Gastroesophageal sphincter (tissue), 4 donors: ENCODE data around the gene STXBP6. TPM values are rescaled to one million over a fixed set of nuclear protein-coding genes. Genes with fewer than 3 reads are reported as not detected.
A peak's percentile ranks its signal among the peaks of the same experiment; 100 is the strongest.

ENCODE experiments used
- ATAC-seq: fragments of 150-250 bp; one replicate; pipeline ENCODE4 v1.9.1; 2016; ENCODE audit warnings: mild to moderate bottlenecking, moderate library complexity
- H3K27ac ChIP-seq, 4 donors: fragments of 200-600 bp; sonication (generic) in 3 of 4; 1 replicate in 3 of 4; 2 replicates in 1 of 4; pipeline ENCODE4 v1.5.1; 2016 to 2019
- H3K27me3 ChIP-seq: fragments of 200-600 bp; sonication (generic); one replicate; pipeline ENCODE4 v1.5.1; 2019
- H3K36me3 ChIP-seq, 2 donors: fragments of 200-600 bp; sonication (generic); one replicate each; pipeline ENCODE4 v1.5.1; 2019; ENCODE audit warnings: control low read depth in 1 of 2
- H3K4me1 ChIP-seq, 3 donors: fragments of 200-600 bp; sonication (generic); 1 replicate in 2 of 3; 2 replicates in 1 of 3; pipeline ENCODE4 v1.5.1; 2016 to 2019; ENCODE audit warnings: control low read depth in 2 of 3
- H3K4me3 ChIP-seq, 2 donors: fragments of 200-600 bp; sonication (generic); one replicate each; pipeline ENCODE4 v1.5.1; 2019; ENCODE audit warnings: mild to moderate bottlenecking in 1 of 2, moderate library complexity in 1 of 2
- H3K9me3 ChIP-seq, 3 donors: fragments of 200-600 bp; sonication (generic); one replicate each; pipeline ENCODE4 v1.5.1; 2017 to 2019; ENCODE audit warnings: control low read depth in 2 of 3
- CTCF ChIP-seq, 4 experiments: fragments of 200-600 bp in 2 of 4; fragments of 450-650 bp in 2 of 4; sonication (generic) in 1 of 4; IDR thresholded peaks; one replicate each; pipeline ENCODE4 v1.5.1; 2017 to 2019; ENCODE audit warnings: antibody characterized with exemption in 4 of 4, mild to moderate bottlenecking in 2 of 4, moderate library complexity in 2 of 4
- EP300 ChIP-seq: sonication (generic); formaldehyde crosslinking; IDR thresholded peaks from one replicate; pipeline ENCODE4 v1.6.1; 2017; ENCODE audit warnings: antibody characterized with exemption, mild to moderate bottlenecking
- POLR2A ChIP-seq, 2 donors: fragments of 450-650 bp; IDR thresholded peaks; one replicate each; pipeline ENCODE4 v1.6.1; 2017; ENCODE audit warnings: antibody characterized with exemption in 2 of 2, mild to moderate bottlenecking in 2 of 2, moderate library complexity in 1 of 2
- POLR2AphosphoS5 ChIP-seq: sonication (generic); formaldehyde crosslinking; IDR thresholded peaks from one replicate; pipeline ENCODE4 v1.6.1; 2017; ENCODE audit warnings: antibody characterized with exemption
- WGBS, 2 donors: methylation state at CpG; one replicate each; pipeline ENCODE4 v1.1.5; 2018; ENCODE audit warnings: low coverage in 1 of 2; 5-methylcytosine and 5-hydroxymethylcytosine counted together
- total RNA-seq, 4 donors: library from RNA; depleted of rRNA; stranded (reverse); fragments of >200 nt; gene quantifications; one replicate each; pipeline ENCODE4 v1.1.0, GENCODE V29; 2016

Gene STXBP6
- total RNA-seq, 4 donors from 2014 or later: 29.3 to 55.7 (median 44.0) TPM

- no peak for TF ChIP-seq CTCF (IDR thresholded peaks at IDR 0.05)
- TF ChIP-seq POLR2AphosphoS5: no peak
- no peak for TF ChIP-seq POLR2A (IDR thresholded peaks at IDR 0.05)
- no peak for TF ChIP-seq EP300
- no peaks in the 10 kb centered on the region for H3K27me3 ChIP-seq
- peaks cover 3 to 40% (median 6%) of the 10 kb centered on the region in 3 donors for H3K4me1 ChIP-seq
- no peaks in the 10 kb centered on the region for H3K9me3 ChIP-seq
- H3K4me3 ChIP-seq: no peak overlapping the region
- no peak overlapping the region for H3K27ac ChIP-seq
- 75 to 82% methylated on average over 2 of the region's 2 CpGs for WGBS, 2 donors
- ATAC-seq: no peak
- H3K36me3 ChIP-seq: no peaks in the 10 kb centered on the region
Measured at GRCh38 chr14:24979725-24980239, 70.2 kb downstream of the STXBP6 start.

- 80% methylated on average over 2 of the region's 2 CpGs for WGBS, 2 donors
- no peak for ATAC-seq
- H3K4me3 ChIP-seq: no peak overlapping the region
- no peaks in the 10 kb centered on the region for H3K9me3 ChIP-seq
- peaks cover 8 to 40% (median 11%) of the 10 kb centered on the region in 3 donors for H3K4me1 ChIP-seq
- H3K27me3 ChIP-seq: no peaks in the 10 kb centered on the region
- H3K27ac ChIP-seq: no peak overlapping the region
- no peak for TF ChIP-seq EP300
- TF ChIP-seq POLR2AphosphoS5: no peak
- no peak for TF ChIP-seq POLR2A (IDR thresholded peaks at IDR 0.05)
- no peak for TF ChIP-seq CTCF (IDR thresholded peaks at IDR 0.05)
- H3K36me3 ChIP-seq: no peaks in the 10 kb centered on the region
Measured at GRCh38 chr14:24978862-24979724, 70.9 kb downstream of the STXBP6 start.

GRCh38 chr14:24976602-24977001, 73.3 kb downstream of the STXBP6 start:
- H3K36me3 ChIP-seq: no peaks in the 10 kb centered on the region
- TF ChIP-seq CTCF (IDR thresholded peaks at IDR 0.05) (no peak), EP300 (no peak), POLR2A (IDR thresholded peaks at IDR 0.05) (no peak)
- H3K4me1 ChIP-seq: peaks cover 9 to 35% (median 14%) of the 10 kb centered on the region in 3 donors
- no peaks in the 10 kb centered on the region for H3K9me3 ChIP-seq
- ATAC-seq: no peak
- no peak overlapping the region for H3K4me3 ChIP-seq
- no peak overlapping the region for H3K27ac ChIP-seq
- 100% methylated on average over 1 to 3 of the region's 3 CpGs for WGBS, 2 donors
- H3K27me3 ChIP-seq: no peaks in the 10 kb centered on the region

GRCh38 chr14:24975393-24975792, 74.6 kb downstream of the STXBP6 start:
- Histone ChIP-seq H3K4me1 (peaks cover 9 to 47% (median 18%) of the 10 kb centered on the region in 3 donors), H3K36me3 (no peaks in the 10 kb centered on the region), H3K27ac (peak overlapping the region in 3 of 4 donors; percentile 47 to 67 (median 54)), H3K4me3 (no peak overlapping the region), H3K27me3 (no peaks in the 10 kb centered on the region), H3K9me3 (no peaks in the 10 kb centered on the region)
- 52 to 71% methylated on average over 2 of the region's 2 CpGs for WGBS, 2 donors
- no peak for ATAC-seq
- no peak for TF ChIP-seq POLR2AphosphoS5
- TF ChIP-seq EP300: no peak

- no peak for ATAC-seq
- WGBS, 2 donors: 0 to 38% methylated on average over 2 of the region's 2 CpGs
- H3K4me1 ChIP-seq: peaks cover 9 to 53% (median 18%) of the 10 kb centered on the region in 3 donors
- peak overlapping the region; percentile 27 to 72 (median 57) for H3K27ac ChIP-seq
- no peak overlapping the region for H3K4me3 ChIP-seq
- no peaks in the 10 kb centered on the region for H3K36me3 ChIP-seq
- TF ChIP-seq POLR2AphosphoS5: no peak
- no peak for TF ChIP-seq POLR2A (IDR thresholded peaks at IDR 0.05)
- no peak for TF ChIP-seq EP300
- no peak for TF ChIP-seq CTCF (IDR thresholded peaks at IDR 0.05)
- H3K9me3 ChIP-seq: no peaks in the 10 kb centered on the region
- H3K27me3 ChIP-seq: no peaks in the 10 kb centered on the region
Measured at GRCh38 chr14:24974591-24975374, 75.2 kb downstream of the STXBP6 start.
